SK-N-SH treated with all-trans-retinoic acid at 6 μM for 48 hours (cell line): Measurements from ENCODE around the gene AGR3.

Source experiments
- ESRRG ChIP-seq: fragments of 250-450 bp; sonication (Bioruptor Pico); IDR thresholded peaks from 2 replicates; pipeline ENCODE4 v1.6.1; 2021; ENCODE audit warnings: mild to moderate bottlenecking
- ISL1 ChIP-seq: fragments of 250-450 bp; sonication (Bioruptor Pico); IDR thresholded peaks from 2 replicates; pipeline ENCODE4 v2.1.2; 2022; ENCODE audit warnings: mild to moderate bottlenecking, moderate library complexity
- ZFP3 ChIP-seq: fragments of 250-450 bp; sonication (Bioruptor Pico); IDR thresholded peaks from 2 replicates; pipeline ENCODE4 v1.5.0; 2020; ENCODE audit warnings: mild to moderate bottlenecking, moderate library complexity
- ZNF70 ChIP-seq: fragments of 450-650 bp; formaldehyde crosslinking; IDR thresholded peaks from 2 replicates; pipeline ENCODE4 v1.5.0; 2020; ENCODE audit warnings: mild to moderate bottlenecking, moderate library complexity
- ZNF8 ChIP-seq: fragments of 450-650 bp; formaldehyde crosslinking; IDR thresholded peaks from 2 replicates; pipeline ENCODE4 v1.5.0; 2020; ENCODE audit warnings: mild to moderate bottlenecking, moderate library complexity
- TF ChIP-seq, protein P1 (sequence below): fragments of 250-450 bp; sonication (Bioruptor Pico); IDR thresholded peaks from 2 replicates; pipeline ENCODE4 v1.5.1; 2020; ENCODE audit warnings: low read depth, mild to moderate bottlenecking, moderate library complexity
- TF ChIP-seq, protein P2 (sequence below): fragments of 250-450 bp; sonication (Bioruptor Pico); IDR thresholded peaks from 2 replicates; pipeline ENCODE4 v1.5.0; 2020; ENCODE audit warnings: mild to moderate bottlenecking, moderate library complexity

DNA sequence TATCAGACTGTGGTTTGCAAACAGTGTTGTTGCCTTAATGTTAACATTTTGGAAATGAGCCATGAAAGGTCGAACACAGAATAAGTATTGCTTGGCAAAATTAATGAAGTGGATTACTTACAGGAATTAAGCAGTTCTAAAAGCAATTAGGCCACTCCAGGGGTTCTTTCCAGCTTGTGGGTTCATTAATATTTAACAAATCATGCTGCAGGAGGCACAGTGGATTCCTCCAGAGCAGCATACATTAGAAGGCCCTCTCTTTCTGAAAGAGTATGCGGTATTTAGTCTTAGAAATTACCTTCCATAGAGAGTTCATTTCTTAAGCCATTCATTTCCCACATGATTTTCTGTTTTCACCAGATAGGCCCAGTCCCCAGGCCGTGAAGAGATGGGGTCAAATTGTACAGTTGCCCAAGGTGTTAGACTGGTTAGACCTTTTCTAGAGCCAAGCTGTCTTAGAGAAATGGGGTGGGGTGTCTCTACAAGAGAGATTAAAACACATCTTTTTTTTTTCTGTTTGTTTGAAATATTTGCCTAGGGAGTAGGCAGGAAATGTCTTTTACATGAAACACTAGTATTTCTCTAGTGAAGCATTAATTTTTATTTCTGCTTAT lies 40.0 kb upstream of the AGR3 start:
- TF ChIP-seq ESRRG (CRISPR knock-in tag) (no peak), ZFP3 (no peak), ZNF8 (CRISPR knock-in tag) (no peak), ISL1 (no peak), ZNF70 (CRISPR knock-in tag) (no peak)
- TF ChIP-seq, protein P1, sequence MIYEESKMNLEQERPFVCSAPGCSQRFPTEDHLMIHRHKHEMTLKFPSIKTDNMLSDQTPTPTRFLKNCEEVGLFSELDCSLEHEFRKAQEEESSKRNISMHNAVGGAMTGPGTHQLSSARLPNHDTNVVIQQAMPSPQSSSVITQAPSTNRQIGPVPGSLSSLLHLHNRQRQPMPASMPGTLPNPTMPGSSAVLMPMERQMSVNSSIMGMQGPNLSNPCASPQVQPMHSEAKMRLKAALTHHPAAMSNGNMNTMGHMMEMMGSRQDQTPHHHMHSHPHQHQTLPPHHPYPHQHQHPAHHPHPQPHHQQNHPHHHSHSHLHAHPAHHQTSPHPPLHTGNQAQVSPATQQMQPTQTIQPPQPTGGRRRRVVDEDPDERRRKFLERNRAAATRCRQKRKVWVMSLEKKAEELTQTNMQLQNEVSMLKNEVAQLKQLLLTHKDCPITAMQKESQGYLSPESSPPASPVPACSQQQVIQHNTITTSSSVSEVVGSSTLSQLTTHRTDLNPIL (CRISPR knock-in tag): no peak
- TF ChIP-seq, protein P2, sequence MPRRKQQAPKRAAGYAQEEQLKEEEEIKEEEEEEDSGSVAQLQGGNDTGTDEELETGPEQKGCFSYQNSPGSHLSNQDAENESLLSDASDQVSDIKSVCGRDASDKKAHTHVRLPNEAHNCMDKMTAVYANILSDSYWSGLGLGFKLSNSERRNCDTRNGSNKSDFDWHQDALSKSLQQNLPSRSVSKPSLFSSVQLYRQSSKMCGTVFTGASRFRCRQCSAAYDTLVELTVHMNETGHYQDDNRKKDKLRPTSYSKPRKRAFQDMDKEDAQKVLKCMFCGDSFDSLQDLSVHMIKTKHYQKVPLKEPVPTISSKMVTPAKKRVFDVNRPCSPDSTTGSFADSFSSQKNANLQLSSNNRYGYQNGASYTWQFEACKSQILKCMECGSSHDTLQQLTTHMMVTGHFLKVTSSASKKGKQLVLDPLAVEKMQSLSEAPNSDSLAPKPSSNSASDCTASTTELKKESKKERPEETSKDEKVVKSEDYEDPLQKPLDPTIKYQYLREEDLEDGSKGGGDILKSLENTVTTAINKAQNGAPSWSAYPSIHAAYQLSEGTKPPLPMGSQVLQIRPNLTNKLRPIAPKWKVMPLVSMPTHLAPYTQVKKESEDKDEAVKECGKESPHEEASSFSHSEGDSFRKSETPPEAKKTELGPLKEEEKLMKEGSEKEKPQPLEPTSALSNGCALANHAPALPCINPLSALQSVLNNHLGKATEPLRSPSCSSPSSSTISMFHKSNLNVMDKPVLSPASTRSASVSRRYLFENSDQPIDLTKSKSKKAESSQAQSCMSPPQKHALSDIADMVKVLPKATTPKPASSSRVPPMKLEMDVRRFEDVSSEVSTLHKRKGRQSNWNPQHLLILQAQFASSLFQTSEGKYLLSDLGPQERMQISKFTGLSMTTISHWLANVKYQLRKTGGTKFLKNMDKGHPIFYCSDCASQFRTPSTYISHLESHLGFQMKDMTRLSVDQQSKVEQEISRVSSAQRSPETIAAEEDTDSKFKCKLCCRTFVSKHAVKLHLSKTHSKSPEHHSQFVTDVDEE (CRISPR knock-in tag): no peak
